A549 (cell line): Measurements from ENCODE around the gene ARIH2. TPM values are rescaled to one million over a fixed set of nuclear protein-coding genes. Genes with fewer than 3 reads are reported as not detected.

ENCODE experiments used
- ATAC-seq, 2 experiments: fragments of 200-7000 bp in 1 of 2; fragments of >200 bp in 1 of 2; cut with Nextera tagmentation in 1 of 2; cut with Tn5 transposase in 1 of 2; 3 replicates each; pipeline versions ENCODE4 v1.8.0 to v1.9.1; 2018 to 2020; ENCODE audit warnings: mild to moderate bottlenecking in 1 of 2, moderate library complexity in 1 of 2
- CTCF ChIA-PET: fragments of 300-600 bp; sonication (Branson Sonifier 250); formaldehyde crosslinking; extraction: SDS; loops from one replicate; lab custom pipeline; 2021; ENCODE audit warnings: antibody characterized with exemption, inconsistent platforms; lab: Yijun Ruan, JAX
- POLR2A ChIA-PET: fragments of 350-600 bp; formaldehyde crosslinking; extraction: SDS; loops from one replicate; lab custom pipeline; 2021; ENCODE audit warnings: antibody characterized with exemption, inconsistent platforms; lab: Yijun Ruan, JAX
- DNase-seq, 2 experiments: peaks; one replicate each; pipeline versions ENCODE4 v3.0.0 to v3.0.0-alpha.2; 2011 to 2016; ENCODE audit warnings: low read depth in 1 of 2, low spot score in 1 of 2
- FAIRE-seq: peaks from 2 replicates; lab custom pipeline; 2011; peaks lifted over from hg19 to GRCh38; lab: Jason Lieb, UNC
- H3K27ac ChIP-seq, 2 experiments: fragments of >200 bp; sonication (Bioruptor Twin); formaldehyde crosslinking; 3 replicates each; pipeline ENCODE4 v1.5.1; 2016 to 2017
- H3K4me1 ChIP-seq: fragments of >200 bp; sonication (Bioruptor Twin); formaldehyde crosslinking; 3 replicates; pipeline ENCODE4 v1.6.1; 2016
- H3K4me2 ChIP-seq: fragments of >200 bp; sonication (Bioruptor Twin); formaldehyde crosslinking; 3 replicates; pipeline ENCODE4 v1.6.1; 2016
- H3K4me3 ChIP-seq: fragments of >200 bp; sonication (Bioruptor Twin); formaldehyde crosslinking; 3 replicates; pipeline ENCODE4 v1.5.1; 2016
- H3K9me3 ChIP-seq: fragments of >200 bp; sonication (Bioruptor Twin); formaldehyde crosslinking; 3 replicates; pipeline ENCODE4 v1.6.1; 2016
- CHD2 ChIP-seq: fragments of 150-350 bp; IDR thresholded peaks from 2 replicates; pipeline ENCODE4 v1.6.1; 2014; ENCODE audit warnings: low read length; ENCODE audit not compliant: partially characterized antibody
- CHD4 ChIP-seq: fragments of 200-600 bp; sonication (generic); IDR thresholded peaks from 2 replicates; pipeline ENCODE4 v1.6.1; 2016; ENCODE audit warnings: antibody characterized with exemption, mild to moderate bottlenecking, borderline replicate concordance
- EHMT2 ChIP-seq: fragments of 200-600 bp; sonication (generic); IDR thresholded peaks from 2 replicates; pipeline ENCODE4 v1.6.1; 2016; ENCODE audit warnings: antibody characterized with exemption, low read depth, mild to moderate bottlenecking, moderate library complexity
- ESRRA ChIP-seq: fragments of 150-350 bp; IDR thresholded peaks from 2 replicates; pipeline ENCODE4 v1.6.1; 2014; ENCODE audit warnings: mild to moderate bottlenecking, low read length, borderline replicate concordance
- FOSB ChIP-seq: fragments of 250-450 bp; sonication (Bioruptor Pico); IDR thresholded peaks from 2 replicates; pipeline ENCODE4 v1.5.0; 2020; ENCODE audit warnings: mild to moderate bottlenecking, moderate library complexity
- FOSL2 ChIP-seq, 2 experiments: fragments of 450-650 bp in 1 of 2; fragments of >200 bp in 1 of 2; sonication (Bioruptor Twin) in 1 of 2; formaldehyde crosslinking; IDR thresholded peaks; 2 replicates each; pipeline versions ENCODE4 v1.5.0 to v1.6.1; 2016 to 2020; ENCODE audit warnings: mild to moderate bottlenecking in 1 of 2, moderate library complexity in 1 of 2
- GATA3 ChIP-seq: IDR thresholded peaks from 2 replicates; pipeline ENCODE4 v1.6.1; 2012; ENCODE audit warnings: borderline replicate concordance
- HES2 ChIP-seq: fragments of >200 bp; sonication (Bioruptor Twin); formaldehyde crosslinking; IDR thresholded peaks from 2 replicates; pipeline ENCODE4 v1.6.1; 2016
- HOXB13 ChIP-seq: fragments of 250-450 bp; sonication (Bioruptor Pico); IDR thresholded peaks from 2 replicates; pipeline ENCODE4 v1.5.0; 2020; ENCODE audit warnings: low read depth, mild to moderate bottlenecking, moderate library complexity
- HOXB5 ChIP-seq: fragments of 250-450 bp; sonication (Bioruptor Pico); IDR thresholded peaks from 2 replicates; pipeline ENCODE4 v1.5.0; 2020; ENCODE audit warnings: mild to moderate bottlenecking, moderate library complexity
- JUN ChIP-seq, 2 experiments: fragments of >200 bp; sonication (Bioruptor Twin); formaldehyde crosslinking; IDR thresholded peaks; 2 replicates in 1 of 2; 3 replicates in 1 of 2; pipeline ENCODE4 v1.6.1; 2016 to 2017
- JUNB ChIP-seq: fragments of >200 bp; sonication (Bioruptor Twin); formaldehyde crosslinking; IDR thresholded peaks from 2 replicates; pipeline ENCODE4 v1.6.1; 2016
- KDM1A ChIP-seq: fragments of 200-600 bp; sonication (generic); IDR thresholded peaks from 2 replicates; pipeline ENCODE4 v1.6.1; 2016; ENCODE audit warnings: low read depth, mild to moderate bottlenecking
- KDM5A ChIP-seq: fragments of 200-600 bp; sonication (generic); IDR thresholded peaks from 2 replicates; pipeline ENCODE4 v1.6.1; 2016; ENCODE audit warnings: antibody characterized with exemption, mild to moderate bottlenecking
- NFE2L2 ChIP-seq: fragments of 150-350 bp; conservative IDR thresholded peaks from 2 replicates; pipeline ENCODE4 v1.6.1; 2014; ENCODE audit warnings: low read length
- NPAS2 ChIP-seq: fragments of 250-450 bp; sonication (Bioruptor Pico); IDR thresholded peaks from 2 replicates; pipeline ENCODE4 v1.8.0; 2022; ENCODE audit warnings: mild to moderate bottlenecking, moderate library complexity, borderline replicate concordance
- PBX3 ChIP-seq: IDR thresholded peaks from 2 replicates; pipeline ENCODE4 v1.6.1; 2012
- PHF8 ChIP-seq: fragments of 200-600 bp; sonication (generic); IDR thresholded peaks from 2 replicates; pipeline ENCODE4 v1.6.1; 2016; ENCODE audit warnings: low read depth, mild to moderate bottlenecking, antibody characterized with exemption, moderate library complexity, borderline replicate concordance
- POLR2A ChIP-seq: IDR thresholded peaks from 2 replicates; pipeline ENCODE4 v1.6.1; 2012; ENCODE audit warnings: mild to moderate bottlenecking, low read length
- POLR2AphosphoS2 ChIP-seq: conservative IDR thresholded peaks from 2 replicates; pipeline ENCODE4 v1.6.1; 2012; ENCODE audit warnings: low read length, improper control_type of control experiment, inconsistent platforms
- RARB ChIP-seq: fragments of 250-450 bp; sonication (Bioruptor Pico); IDR thresholded peaks from 2 replicates; pipeline ENCODE4 v1.8.0; 2021; ENCODE audit warnings: mild to moderate bottlenecking, moderate library complexity
- RCOR1 ChIP-seq: fragments of 150-350 bp; IDR thresholded peaks from 2 replicates; pipeline ENCODE4 v1.6.1; 2014; ENCODE audit warnings: antibody characterized with exemption, low read length, low read depth
- SMC3 ChIP-seq: fragments of >200 bp; sonication (Bioruptor Twin); formaldehyde crosslinking; IDR thresholded peaks from 3 replicates; pipeline ENCODE4 v1.6.1; 2018; ENCODE audit warnings: inconsistent platforms
- SREBF2 ChIP-seq: fragments of 450-650 bp; IDR thresholded peaks from 2 replicates; pipeline ENCODE4 v1.6.1; 2014; ENCODE audit warnings: mild to moderate bottlenecking, moderate library complexity
- TFCP2L1 ChIP-seq: fragments of 250-450 bp; sonication (Bioruptor Pico); IDR thresholded peaks from 2 replicates; pipeline ENCODE4 v1.5.0; 2021; ENCODE audit warnings: mild to moderate bottlenecking
- USF2 ChIP-seq: fragments of 450-650 bp; IDR thresholded peaks from 2 replicates; pipeline ENCODE4 v1.6.1; 2014; ENCODE audit warnings: antibody characterized with exemption
- ZC3H11A ChIP-seq: fragments of 450-650 bp; IDR thresholded peaks from 2 replicates; pipeline ENCODE4 v1.6.1; 2014; ENCODE audit warnings: antibody characterized with exemption, mild to moderate bottlenecking
- ZFP36 ChIP-seq: fragments of 450-650 bp; IDR thresholded peaks from 2 replicates; pipeline ENCODE4 v1.6.1; 2014; ENCODE audit warnings: borderline replicate concordance; ENCODE audit not compliant: partially characterized antibody
- WGBS: methylation state at CpG from one replicate; pipeline ENCODE4 v1.1.6; 2017; ENCODE audit errors: missing lambda C conversion rate; 5-methylcytosine and 5-hydroxymethylcytosine counted together
- polyA plus RNA-seq, 4 experiments: library from polyadenylated mRNA; depleted of rRNA in 3 of 4; stranded (reverse); fragments of >200 nt; fragmentation: RNase III in 1 of 4; extraction: RNeasy Plus Mini Kit Qiagen cat#74134 plus additional on column Dnase treatment in 1 of 4; gene quantifications; 2 replicates in 3 of 4; 3 replicates in 1 of 4; pipeline ENCODE4 v1.2.3, GENCODE V29; 2011 to 2017

The ARIH2 gene
- polyA plus RNA-seq, 2 of the 4 experiments (the other 2 are of a cell fraction) = 52.4 to 88.8 TPM

- peaks cover 14% of the 10 kb centered on the region for H3K4me1 ChIP-seq
Observed at GRCh38 chr3:49029563-49029884, 110.9 kb downstream of the ARIH2 start.

GRCh38 chr3:49030321-49030720 is 111.7 kb downstream of the ARIH2 start:
- WGBS = 96% methylated on average over 6 of the region's 6 CpGs
- POLR2A ChIA-PET = interaction anchor here (0.7 kb wide), 1 partner anchor 91 kb away, joined by 5 read pairs; the partner anchor contains the start of gene USP19
- no peak for TF ChIP-seq FOSL2 (IDR thresholded peaks at IDR 0.05)
- TF ChIP-seq FOSL2 (CRISPR knock-in tag; IDR thresholded peaks at IDR 0.05) = no peak
- TF ChIP-seq CHD4 = no peak
- no peak for TF ChIP-seq PHF8
- TF ChIP-seq TFCP2L1 = no peak
- no peak for TF ChIP-seq POLR2A
- TF ChIP-seq HOXB5 = no peak
- no peak for TF ChIP-seq JUN (IDR thresholded peaks at IDR 0.05)
- no peak for TF ChIP-seq KDM5A
- no peak for TF ChIP-seq NPAS2 (CRISPR knock-in tag)
- TF ChIP-seq HES2 = no peak
- TF ChIP-seq SREBF2 = no peak
- TF ChIP-seq ZFP36 = no peak
- no peak for FAIRE-seq
- CTCF ChIA-PET = interaction anchor here (5.6 kb wide), 1 partner anchor 8 kb away, joined by 29 read pairs; the partner anchor contains the start of gene NDUFAF3
- Histone ChIP-seq H3K27ac (no peak overlapping the region), H3K4me3 (no peak overlapping the region), H3K4me1 (peaks cover 14% of the 10 kb centered on the region), H3K4me2 (no peak overlapping the region), H3K9me3 (no peaks in the 10 kb centered on the region)
- no peak for ATAC-seq
- no peak for DNase-seq

More at GRCh38 chr3:49029563-49029884, 110.9 kb downstream of the ARIH2 start:
- no peak for DNase-seq
- Histone ChIP-seq H3K4me3 (no peak overlapping the region), H3K9me3 (no peaks in the 10 kb centered on the region), H3K4me2 (peak overlapping the region; percentile 99), H3K27ac (peak overlapping the region; percentile 32 to 61; a peak in 4 of 6 replicates)
- CTCF ChIA-PET = interaction anchor here (0.8 to 1.7 kb wide), 3 partner anchors 40 to 65 kb away, joined by 3 to 5 read pairs (median 4); no protein-coding TSS in a partner anchor
- POLR2A ChIA-PET = interaction anchor here (0.6 to 1.8 kb wide), 22 partner anchors 9 to 542 kb away, joined by 3 to 28 read pairs (median 4); partner anchors contain the start of genes DAG1, LAMB2, P4HTM and QRICH1
- FAIRE-seq = no peak
- ATAC-seq = no peak
- 1% methylated on average over 7 of the region's 7 CpGs for WGBS
- TF ChIP-seq POLR2AphosphoS2 = no peak
- no peak for TF ChIP-seq EHMT2
- TF ChIP-seq JUNB = no peak
- TF ChIP-seq KDM5A = no peak
- TF ChIP-seq NFE2L2 = no peak
- no peak for TF ChIP-seq ZC3H11A
- no peak for TF ChIP-seq CHD2

- no peak overlapping the region for H3K4me3 ChIP-seq
- WGBS = 84% methylated on average over 5 of the region's 6 CpGs
- ATAC-seq (no peak), FAIRE-seq (no peak), DNase-seq (no peak)
- TF ChIP-seq SMC3 = no peak
- TF ChIP-seq USF2 = no peak
- TF ChIP-seq ESRRA = no peak
- TF ChIP-seq PBX3 = no peak
- TF ChIP-seq RCOR1 = no peak
- no peak for TF ChIP-seq GATA3
- no peak for TF ChIP-seq HOXB13 (CRISPR knock-in tag)
- no peak for TF ChIP-seq POLR2A
- no peak for TF ChIP-seq SREBF2
- TF ChIP-seq RARB (CRISPR knock-in tag) = no peak
- no peak for TF ChIP-seq FOSB (CRISPR knock-in tag)
- no peak for TF ChIP-seq PHF8
- no peak for TF ChIP-seq JUNB
- no peak for TF ChIP-seq KDM1A
- TF ChIP-seq CHD4 = no peak
- no peaks in the 10 kb centered on the region for H3K9me3 ChIP-seq
- ChIA-PET POLR2A (interaction anchor here (1.2 kb wide), 1 partner anchor 11 kb away, joined by 5 read pairs; the partner anchor contains the start of gene NDUFAF3), CTCF (interaction anchor here (1.2 to 5.6 kb wide), 2 partner anchors 11 to 45 kb away, joined by 4 to 29 read pairs; partner anchors contain the start of gene NDUFAF3)
- H3K27ac ChIP-seq = no peak overlapping the region
- H3K4me2 ChIP-seq = no peak overlapping the region
- peaks cover 7% of the 10 kb centered on the region for H3K4me1 ChIP-seq
Observed at GRCh38 chr3:49032646-49033304, 114.1 kb downstream of the ARIH2 start.
